Stimulated activated CD4-positive, alpha-beta T cell treated with anti-CD3 and anti-CD28 coated beads, Interleukin-4, amount 100 ng/mL, for 1 hour (primary cell): ENCODE results near the gene PLXNA2.

Experiments used
- DNase-seq: peaks from one replicate; pipeline ENCODE4 v3.0.0-alpha.2; 2020

The PLXNA2 gene

DNA sequence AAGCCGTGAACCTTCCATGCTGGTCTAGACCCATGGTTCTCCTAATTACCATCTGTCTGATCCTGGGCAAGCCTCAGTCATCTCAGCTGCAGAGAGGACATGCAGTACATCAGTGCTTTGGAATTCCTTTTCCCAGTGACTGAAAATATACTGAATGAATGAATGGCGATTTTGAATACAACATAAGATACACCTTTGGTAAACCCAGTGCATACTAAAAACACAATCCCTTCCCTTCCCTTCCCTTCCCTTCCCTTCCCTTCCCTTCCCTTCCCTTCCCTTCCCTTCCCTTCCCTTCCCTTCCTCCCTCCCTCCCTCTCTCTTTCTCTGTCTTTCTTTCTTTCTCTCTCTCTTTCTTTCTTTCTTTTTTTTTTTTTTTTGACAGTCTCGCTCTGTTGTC is 21.3 kb upstream of the PLXNA2 start:
- DNase-seq: no peak

DNA sequence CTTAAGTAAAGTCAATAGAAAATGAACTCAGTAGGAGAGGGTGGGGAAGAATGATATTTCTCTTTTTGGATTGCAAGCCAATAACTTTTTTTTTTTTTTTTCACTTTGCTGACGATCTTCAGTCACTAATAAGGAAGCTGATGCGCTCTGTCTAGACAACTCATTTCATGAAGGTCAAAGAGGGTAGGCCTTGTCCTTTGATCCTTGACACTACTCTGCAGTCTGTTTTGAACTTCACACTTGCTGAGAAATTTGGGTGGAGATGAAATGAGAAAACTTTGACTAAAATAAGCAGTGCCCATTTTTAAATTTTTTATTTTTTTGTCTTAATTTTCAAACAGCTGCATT is 20.9 kb upstream of the PLXNA2 start:
- DNase-seq: no peak

DNA sequence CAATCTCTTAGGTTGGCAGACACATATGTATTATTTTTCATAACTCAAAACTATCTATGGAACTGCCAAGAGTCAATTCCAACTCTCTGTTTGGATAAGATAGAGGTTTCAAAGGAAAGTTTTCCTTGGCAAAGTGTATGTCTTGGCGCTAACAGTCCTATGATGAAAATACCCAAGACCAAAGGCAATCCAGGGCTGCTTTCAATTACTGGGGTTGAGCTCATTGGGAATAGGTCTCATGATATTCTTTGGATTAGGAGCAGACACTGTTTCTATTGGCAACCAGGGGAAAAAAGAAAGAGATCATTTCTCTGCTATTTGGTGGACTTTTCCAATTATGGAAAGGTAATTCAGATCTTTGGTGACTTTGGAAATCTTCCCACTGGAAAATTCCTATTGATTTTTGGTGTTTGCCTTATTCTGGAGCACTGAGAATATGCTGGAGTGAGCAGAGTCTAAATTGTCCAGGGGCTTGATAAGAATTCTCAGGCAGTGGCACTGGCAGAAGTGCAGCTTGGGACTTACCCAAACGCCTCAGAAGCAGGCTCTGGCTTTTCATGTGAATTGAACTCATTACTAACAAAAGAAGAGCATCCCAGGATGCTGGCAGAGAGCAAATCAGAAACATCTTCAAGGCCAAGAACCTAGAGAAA is 20.4 kb upstream of the PLXNA2 start:
- no peak for DNase-seq

DNA sequence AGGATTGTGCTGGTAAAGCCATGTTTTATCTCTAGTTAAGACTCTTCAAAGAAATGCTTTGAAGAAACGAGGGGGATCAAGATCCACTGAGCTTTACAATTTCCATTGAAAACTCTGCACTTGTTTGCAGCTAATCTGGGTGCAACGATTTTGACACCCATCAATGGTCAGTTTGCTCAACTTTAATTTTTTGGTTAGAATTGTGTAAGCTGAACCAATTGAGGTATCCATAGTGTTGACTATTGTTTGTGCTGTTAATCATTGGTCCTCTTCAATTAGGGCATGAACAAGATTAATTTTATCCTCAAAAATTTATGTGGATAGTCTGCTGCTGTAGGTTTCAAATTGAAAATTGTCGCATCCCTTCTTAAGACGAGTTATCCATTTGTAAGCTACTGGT is 17.7 kb upstream of the PLXNA2 start:
- DNase-seq: no peak

DNA sequence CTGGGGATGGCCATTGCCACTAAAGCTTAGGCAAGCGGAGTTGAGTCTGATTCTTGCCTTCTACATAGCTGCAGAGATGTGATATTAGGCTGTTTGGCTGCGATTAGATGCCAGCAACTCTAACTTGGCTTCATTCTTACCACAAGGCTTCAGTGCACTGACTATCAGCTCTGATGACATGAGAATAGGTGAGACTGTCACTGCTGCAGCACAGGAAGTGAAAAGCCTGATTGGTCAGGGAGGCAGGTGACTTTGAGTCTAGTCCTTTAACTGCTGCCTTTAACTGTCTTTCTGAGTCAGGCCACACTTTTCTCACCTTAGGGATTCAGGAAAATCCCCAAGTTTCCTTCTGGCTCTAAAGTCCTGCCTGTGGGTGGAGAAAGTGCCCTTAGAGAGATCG is 14.1 kb upstream of the PLXNA2 start:
- no peak for DNase-seq

DNA sequence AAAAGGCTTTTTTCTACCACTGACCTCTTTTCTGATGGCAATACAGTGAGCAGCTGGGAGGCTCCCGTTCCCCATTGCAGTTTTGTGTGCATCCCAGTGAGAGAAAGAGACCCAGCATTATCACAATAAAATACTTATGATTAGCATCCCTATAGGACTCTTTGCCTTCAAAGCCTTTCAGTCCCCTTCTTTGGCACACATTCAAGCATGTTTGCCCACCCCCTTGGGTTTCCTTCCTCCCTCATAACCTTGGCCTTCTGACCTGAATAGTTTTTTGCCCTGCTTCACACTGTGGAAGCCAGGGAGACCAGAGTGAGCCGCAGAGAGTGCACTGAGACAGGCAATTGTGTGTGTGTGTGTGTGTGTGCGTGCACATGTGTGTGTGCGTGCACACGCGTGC is 13.2 kb upstream of the PLXNA2 start:
- no peak for DNase-seq

DNA sequence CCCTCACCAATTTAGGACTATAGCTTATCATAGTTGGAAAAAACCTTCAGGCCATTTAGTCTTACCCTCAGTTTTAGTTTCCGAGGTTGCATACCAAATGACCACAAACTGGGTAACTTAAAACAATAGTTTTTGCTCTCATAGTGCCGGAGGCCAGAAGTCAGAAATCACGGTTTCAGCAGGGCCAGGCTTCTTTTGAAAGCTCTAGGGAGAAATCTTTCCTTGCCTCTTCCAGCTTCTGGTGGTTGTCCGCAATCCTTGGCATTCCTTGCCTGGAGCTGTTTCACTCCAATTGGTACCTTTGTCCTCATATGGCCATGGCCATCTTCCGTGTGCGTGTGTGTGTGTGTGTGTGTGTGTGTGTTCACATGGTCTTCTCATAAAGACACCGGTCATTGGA is 12.4 kb upstream of the PLXNA2 start:
- DNase-seq: no peak

DNA sequence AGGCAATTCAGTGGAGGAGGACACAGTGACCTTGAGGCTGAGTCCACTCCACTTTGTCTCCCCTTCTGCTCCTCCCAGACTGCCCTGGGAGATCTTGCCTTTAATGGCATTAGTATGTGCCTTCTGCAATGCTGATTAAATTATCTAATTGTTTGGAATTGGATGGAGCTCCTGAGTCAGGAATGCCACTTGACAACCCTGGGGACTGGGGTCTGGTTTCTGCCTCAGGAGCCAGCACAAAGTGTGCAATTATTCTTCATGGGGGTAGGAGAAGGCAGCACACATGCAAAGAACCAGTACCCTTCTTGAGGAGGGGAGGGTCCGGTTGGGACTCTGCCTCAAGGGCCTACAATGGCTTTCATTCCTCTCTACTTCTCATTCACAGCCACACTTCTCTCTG is 11.9 kb upstream of the PLXNA2 start:
- DNase-seq: no peak

DNA sequence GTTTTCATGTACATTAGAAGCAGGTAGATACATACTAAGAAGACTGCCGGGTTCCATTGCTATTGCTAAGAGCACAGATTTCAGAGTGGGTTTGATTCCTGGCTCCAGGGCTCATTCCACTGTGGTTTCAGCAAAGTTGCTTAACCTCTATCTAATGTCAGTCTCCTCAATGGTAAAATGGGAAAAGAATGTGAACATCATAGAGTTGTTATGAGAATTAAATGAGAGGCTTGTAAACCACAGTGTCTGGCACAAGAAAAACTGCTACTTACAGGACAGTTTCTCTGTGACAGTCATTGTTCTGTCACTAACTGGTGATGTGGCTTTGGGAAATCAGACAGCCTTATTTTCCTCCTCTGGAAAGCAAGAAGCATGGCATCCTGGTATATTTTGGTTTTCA is 10.7 kb upstream of the PLXNA2 start:
- DNase-seq: no peak

DNA sequence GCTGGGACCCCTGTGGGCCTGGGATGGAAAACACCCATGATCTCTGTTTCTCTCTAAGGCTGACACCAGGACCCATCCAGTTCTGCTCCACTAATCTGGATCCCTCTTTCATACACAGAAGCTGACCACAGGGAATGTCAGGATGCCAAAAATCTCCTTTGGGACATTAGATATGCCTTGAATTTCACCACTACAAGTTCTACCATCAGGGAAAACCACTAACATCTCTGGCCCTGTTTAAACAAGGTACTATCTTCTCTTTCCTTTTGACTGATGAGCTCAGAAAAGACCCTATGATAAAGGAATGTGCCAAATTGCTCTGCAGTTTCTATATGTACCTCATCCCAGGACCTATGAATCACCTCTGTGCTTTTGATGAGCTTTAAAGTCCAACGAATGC is 10.2 kb upstream of the PLXNA2 start:
- DNase-seq: no peak

DNA sequence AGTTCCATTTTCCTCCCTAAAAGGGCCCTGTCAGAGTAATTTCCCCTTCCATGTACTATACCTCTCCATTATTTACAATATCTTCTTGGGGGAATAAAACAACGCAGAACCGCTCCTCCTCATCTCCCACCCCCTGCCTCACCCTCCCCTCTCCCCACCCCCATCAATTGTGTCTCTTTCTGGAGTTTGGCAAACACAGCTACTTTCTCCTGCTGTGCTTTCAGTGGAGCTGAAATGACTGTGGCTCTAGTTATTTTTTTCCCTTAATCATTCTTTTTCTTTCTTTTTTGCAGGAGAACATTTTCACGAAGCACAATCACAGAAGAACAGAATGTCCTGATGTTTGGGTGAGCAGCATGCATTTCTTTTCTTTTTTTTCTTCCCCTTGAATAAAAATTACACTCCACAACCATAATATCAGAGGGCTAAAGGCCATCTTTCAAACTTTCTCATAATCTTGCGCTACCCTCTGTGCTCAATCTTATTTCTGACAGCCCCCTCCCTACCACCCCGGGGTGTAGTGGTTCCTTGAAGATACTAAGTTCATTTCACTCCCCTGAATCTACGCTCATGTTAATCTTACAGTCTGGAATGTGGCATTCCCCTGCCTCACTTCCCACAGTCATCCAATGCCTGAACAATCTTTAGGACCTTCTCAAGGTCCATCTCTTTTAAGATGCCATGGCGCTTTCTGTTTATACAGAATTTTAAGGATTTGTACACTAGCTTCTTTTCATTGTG is 8.8 kb upstream of the PLXNA2 start:
- no peak for DNase-seq

DNA sequence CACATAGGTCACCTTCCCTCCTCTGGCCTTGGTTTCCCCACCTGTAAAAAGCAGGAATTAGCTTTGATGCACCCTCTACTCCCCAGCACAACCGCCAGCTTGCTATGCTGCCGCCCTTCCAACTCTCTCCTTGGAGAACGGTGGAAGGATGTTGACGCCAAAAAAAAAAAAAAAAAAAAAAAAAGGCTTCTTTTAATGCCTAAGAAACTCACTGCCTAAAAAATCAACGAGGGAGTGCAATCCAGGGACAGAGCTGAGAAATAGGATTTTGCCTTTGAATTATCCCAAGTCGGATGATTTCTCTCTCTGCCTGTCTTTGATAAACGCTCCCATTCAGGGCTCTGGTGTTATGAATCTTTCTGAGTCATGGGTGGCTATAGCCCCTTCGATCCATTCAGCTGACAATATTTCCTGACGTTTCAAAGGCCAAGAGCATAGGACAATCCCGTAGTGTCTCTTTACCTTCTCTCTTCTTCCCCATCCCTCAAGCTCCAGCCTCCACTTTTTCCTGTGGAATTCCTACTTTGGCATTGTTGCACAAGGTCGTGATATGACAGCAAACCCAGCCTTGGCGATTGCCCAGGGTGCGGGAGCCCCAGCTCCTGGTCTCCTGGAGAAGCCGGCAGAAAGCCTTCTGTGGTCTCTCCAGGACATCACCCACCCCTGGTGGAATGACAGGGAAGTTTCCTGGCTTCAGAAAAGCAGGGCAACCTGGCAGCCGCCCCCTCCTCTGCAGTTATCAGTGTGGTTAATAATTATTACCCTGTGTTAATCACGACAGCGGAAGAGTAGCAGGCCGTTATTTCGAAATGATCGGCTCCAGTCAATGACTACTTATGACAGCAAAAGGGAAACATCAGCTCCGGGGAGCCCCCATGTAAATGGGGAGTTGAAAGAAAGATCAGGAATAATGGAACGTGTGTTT is 8.0 kb upstream of the PLXNA2 start:
- no peak for DNase-seq

DNA sequence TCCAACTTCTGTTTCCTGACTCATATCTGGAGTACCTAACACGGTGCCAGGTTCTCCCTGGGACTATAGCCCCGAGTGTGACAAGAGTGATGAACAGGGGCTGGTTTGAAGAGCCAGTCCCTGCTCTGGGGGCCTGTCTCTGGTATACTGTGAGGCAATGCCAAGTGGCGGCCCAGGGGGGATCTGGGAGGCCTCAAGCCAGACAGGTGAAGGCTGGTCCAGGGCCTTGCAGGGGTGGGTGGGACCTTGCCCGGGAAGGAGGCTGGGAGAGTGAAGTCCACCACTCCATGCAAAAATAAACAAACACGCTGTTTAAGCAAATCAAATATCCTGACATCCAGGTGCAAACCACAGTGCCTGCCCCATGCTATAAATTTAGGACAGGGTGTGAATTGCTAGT is 6.8 kb upstream of the PLXNA2 start:
- no peak for DNase-seq

DNA sequence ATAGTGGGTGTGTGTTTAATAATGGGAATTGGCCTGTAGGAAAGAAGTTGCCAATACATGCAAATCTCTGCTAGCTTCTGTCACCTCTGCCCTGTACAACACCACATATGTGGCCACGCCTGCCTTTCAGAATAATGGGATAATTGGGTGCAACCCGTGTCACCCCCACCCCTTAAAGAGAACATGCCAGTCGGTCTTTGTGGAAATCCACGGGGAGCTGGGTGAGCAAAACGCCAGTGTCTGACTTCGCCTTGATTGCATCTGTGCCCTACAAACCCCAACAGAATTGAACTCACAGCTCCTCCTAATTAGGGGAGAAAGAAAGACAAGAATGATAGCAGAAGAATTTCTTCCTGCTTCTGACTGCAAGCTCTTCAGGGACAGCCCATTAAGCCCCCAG is 6.4 kb upstream of the PLXNA2 start:
- DNase-seq: no peak

DNA sequence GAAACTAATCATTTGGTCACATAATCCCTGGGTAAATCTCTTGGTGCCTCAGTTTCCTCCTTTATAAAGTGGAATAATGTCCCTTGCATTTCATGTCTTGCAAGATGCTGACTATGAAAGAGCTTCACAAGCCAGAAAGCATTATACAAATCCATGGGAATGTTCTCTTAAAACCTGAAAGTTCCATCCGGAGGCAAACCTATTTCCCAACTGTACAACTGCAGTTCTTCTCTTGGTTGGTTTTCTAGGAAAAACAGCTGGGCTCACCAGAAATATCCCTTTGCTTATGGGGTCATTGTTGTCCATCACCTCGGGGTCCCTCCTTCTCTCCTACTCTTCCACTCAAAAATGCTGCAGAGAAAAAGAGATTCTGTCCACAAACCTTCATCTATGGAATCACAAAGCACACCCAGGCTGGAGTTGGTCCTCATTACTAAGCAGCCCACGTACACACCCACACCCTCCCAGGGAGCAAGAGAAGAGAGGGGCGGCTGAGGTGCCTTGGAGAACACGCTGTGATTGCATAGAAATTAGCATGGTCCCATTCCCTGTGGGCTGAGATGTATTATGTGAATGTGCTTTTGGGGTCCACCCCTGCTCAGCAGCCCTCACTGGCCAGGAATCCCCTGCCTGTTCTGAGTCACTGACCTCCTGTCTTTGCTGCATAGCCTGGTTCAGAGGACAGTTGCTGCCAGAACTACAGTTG is 5.0 kb upstream of the PLXNA2 start:
- DNase-seq: no peak

DNA sequence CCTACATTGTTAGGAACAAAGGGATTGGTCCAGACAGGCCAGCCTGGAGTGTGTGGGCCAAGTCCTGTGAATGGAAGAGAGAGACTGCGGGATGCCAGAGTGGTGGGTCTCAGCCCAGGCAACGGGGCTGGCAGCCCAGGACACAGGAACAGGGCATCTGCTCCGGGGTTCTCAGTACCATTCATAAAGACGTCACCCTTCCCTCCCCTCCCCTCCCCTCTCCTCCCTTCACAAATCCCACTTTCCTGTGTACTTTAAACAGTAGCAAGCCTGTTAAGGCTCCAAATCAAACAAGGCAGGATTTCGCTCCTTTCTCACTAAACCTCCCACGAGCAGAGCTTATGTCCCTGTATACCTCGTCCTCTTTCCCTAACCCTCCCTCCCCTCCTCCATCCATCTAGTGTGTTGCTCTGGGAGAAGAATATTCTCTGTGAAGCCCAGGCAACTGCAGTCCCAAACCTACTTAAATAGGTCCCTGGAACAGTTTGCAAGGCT is 4.2 kb upstream of the PLXNA2 start:
- no peak for DNase-seq

DNA sequence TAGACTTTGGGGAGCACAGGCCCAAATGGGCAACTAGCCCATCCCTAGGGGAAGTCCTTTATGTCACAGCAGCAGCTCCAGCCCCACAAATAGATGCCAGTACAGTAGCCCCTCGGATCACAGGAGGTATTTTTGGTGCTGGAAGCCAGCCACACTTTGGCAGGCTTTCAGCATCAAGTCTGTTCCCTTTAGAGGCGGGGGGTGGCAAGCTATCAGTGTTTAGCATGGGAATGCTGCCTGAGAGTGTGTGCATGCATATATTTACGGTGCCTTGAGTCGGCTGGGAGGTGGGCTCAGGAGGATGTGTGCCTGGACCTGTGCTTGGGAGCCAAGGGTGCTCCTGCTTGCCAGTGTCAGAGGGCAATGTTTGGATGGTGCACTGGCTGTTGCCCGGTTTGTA is 3.5 kb upstream of the PLXNA2 start:
- DNase-seq: no peak

DNA sequence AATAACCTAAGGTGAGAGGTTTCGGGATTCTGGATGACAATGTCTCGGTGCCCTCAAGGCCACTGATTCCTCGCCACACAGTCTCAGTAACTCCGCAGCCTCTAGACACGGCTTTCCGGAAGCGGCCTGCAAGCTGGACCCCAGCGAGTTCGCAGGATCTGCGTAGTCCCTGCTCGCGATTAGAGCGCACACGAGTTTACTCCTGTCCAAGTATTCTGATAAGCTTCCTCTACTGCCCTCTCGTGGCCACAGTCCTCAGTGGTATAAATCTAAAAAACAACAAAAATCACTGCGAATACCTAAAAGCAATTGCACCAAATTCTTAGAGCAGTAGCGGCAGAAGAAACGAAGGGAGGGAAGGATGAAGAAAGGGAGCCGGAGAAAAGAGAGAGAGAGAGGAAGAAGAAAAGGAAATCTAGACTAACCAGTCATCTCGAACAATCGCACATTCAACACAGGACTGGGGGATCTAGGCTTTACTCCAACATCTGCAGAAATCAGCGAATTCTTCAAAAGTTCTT is 1.1 kb upstream of the PLXNA2 start:
- peak; percentile 77 for DNase-seq

DNA sequence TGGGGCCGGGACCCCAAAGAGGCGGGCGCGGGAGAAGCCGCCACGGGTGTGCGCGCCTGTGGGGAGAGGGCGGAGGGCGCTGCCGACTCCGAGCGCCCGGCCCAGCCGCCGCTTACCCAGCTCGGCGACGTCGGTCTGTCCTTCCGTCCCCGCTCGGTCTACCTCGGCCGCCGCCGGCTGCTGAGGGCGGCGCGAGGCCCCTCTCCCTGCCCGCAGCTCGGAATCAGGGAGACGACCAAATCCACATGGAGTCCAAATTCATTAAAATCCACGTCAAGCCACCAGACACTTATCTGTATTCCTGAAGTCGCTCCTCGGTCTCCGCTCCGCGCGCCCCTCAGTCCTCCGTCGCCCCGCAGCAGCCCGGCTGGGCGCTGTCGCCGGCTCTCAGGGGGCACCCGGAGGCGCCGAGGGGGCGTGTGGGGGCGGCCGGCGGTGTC is 637 bp downstream of the PLXNA2 start:
- peak; percentile 26 for DNase-seq

DNA sequence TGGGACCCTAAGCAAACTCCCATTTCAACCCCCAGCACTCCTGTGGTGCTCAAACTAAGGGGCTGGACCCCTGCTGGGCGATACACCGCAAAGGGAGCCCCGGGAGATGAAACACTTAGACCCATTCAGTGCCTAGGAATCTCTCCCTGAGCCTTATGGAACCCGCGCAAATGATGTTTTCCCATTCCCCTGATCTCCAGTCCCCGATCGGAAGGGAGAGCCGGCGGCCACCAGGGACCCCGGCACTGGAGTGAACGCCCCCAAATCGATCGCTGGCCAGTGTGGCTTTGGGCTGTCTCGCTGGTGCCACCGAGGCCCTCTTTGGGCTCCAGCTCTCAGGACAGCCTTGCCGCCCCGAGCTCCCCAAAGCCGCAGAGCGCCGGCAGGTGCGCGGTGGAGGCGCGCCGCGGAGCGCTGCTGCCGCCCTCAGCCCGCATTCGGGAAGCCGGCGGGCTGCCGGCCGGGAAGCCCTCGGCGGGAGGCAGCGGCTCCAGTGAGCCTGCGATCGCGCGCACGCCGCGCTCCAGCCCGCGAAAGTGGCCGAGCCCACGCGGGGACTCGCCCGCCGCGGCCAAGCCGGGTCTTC is 1.1 kb downstream of the PLXNA2 start:
- DNase-seq: no peak

DNA sequence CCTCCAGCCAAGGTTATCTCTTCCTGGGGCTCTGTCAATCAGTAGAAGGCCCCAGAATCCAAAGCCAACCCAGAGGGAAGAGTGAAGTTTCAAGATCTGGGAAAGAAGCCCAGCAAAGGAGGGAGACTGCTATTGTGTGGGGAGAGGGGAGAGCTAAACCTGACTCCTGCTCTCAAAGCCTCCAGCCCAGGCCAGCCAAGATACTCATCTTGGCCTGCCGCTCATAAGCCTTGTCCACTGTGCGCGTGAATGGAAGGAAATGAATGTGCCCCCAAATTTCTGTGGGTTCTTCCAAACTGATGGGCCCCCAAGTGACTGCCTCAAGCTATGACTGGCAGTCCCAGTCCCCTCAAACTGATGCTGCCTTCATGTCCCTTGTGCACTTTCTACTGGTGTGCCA is 2.0 kb downstream of the PLXNA2 start:
- no peak for DNase-seq

DNA sequence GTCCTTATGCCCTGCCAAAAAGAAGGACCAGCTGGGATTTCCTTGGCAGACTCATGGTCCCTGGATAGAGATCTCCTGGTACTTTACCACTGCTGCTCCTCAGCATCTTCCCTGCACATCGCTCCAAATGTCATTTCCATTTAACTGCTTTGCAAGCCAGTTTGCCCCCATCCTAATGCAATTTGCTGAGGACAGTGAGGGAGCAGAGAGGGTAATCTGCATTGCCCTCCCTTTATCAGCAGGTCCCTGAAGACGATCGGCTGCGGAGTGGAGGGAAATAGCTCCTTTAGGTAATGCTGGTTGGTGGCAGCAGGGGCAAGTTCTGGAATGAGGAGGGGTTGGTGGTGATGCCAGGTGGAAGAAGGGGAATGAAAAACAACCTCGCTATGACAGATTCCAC is 2.7 kb downstream of the PLXNA2 start:
- DNase-seq: no peak
